ENCODE data around the gene CYP4F22.
"Not testable (repeated sequence)": the region's sequence is repeated elsewhere in the genome, so short reads cannot be mapped to it uniquely, and the experiment has no call there.

Gene CYP4F22

DNA sequence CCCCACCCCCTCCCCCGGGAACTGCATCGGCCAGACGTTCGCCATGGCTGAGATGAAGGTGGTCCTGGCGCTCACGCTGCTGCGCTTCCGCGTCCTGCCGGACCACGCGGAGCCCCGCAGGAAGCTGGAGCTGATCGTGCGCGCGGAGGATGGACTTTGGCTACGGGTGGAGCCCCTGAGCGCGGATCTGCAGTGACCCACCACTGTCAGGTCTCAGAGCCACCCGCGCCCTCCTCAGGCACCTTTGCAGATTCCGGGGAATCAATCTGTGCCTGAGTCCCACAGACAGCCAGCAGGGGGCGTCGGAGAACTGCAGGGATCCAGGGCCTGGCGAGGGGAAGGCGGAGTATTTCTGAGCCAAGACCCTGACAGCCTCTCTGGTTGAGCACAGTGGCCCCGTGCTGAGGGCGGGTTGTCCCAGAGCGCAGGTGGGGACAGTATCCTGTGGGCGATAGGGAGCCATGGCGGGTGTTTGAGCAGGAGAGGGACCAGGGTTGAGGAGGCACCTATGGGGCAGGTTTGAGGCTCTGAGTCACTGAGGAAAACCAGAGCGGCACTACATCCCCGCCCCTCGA is 76.3 kb downstream of the CYP4F22 start:
- peaks cover 51 to 53% of the 10 kb centered on the region in 2 experiments for H3K4me1 ChIP-seq (ENCODE audit: control insufficient read depth in 1 of 2, insufficient read depth in 1 of 2, low read depth in 1 of 2, low read length in 1 of 2)
- H3K27me3 ChIP-seq: peaks cover 40% of the 10 kb centered on the region
- peak overlapping the region in 1 of 2 experiments; percentile 47 for H3K4me3 ChIP-seq (ENCODE audit: low read depth in 1 of 2, low read length in 1 of 2)
- H3K9me3 ChIP-seq: no peaks in the 10 kb centered on the region
- no peaks in the 10 kb centered on the region for H3K36me3 ChIP-seq
- peak overlapping the region; percentile 54 for H3K27ac ChIP-seq
- peak; percentile 95 for TF ChIP-seq CTCF (IDR thresholded peaks at IDR 0.05)

- Histone ChIP-seq H3K4me3 (ENCODE audit: low read depth in 1 of 2, low read length in 1 of 2) (peak overlapping the region; percentile 34 to 48), H3K9me3 (no peaks in the 10 kb centered on the region), H3K27me3 (peaks cover 12% of the 10 kb centered on the region), H3K4me1 (ENCODE audit: control insufficient read depth in 1 of 2, insufficient read depth in 1 of 2, low read depth in 1 of 2, low read length in 1 of 2) (peaks cover 81 to 84% of the 10 kb centered on the region in 2 experiments), H3K36me3 (no peaks in the 10 kb centered on the region), H3K27ac (peak overlapping the region; percentile 94)
- TF ChIP-seq CTCF (IDR thresholded peaks at IDR 0.05): peak; percentile 40
These were observed 79.3 kb downstream of the CYP4F22 start for GRCh38 chr19:15587663-15588062.

DNA sequence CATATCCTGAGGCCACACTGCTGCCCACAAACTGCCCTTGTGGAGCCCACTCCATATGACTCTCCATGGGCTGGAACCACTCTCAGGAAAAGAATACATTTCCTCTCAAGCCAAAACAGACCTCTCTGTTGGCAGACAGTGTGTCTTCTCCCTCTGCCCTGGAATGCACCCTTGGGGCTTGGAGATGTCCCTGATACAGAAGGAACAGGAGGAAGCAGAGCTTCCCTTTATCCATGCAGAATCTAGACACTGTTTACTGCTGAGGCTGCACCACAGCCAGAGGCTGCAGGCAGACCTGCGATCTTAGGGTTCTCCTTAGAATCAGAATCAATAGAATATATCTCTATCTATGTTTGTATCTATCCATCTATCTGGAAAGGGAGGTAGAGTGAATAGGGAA is 79.9 kb downstream of the CYP4F22 start:
- peak overlapping the region; percentile 94 for H3K27ac ChIP-seq
- TF ChIP-seq CTCF (IDR thresholded peaks at IDR 0.05): no peak
- H3K9me3 ChIP-seq: peaks cover 1% of the 10 kb centered on the region
- peaks cover 8% of the 10 kb centered on the region for H3K27me3 ChIP-seq
- peaks cover 87 to 90% of the 10 kb centered on the region in 2 experiments for H3K4me1 ChIP-seq (ENCODE audit: control insufficient read depth in 1 of 2, insufficient read depth in 1 of 2, low read depth in 1 of 2, low read length in 1 of 2)
- peak overlapping the region; percentile 34 to 48 for H3K4me3 ChIP-seq (ENCODE audit: low read depth in 1 of 2, low read length in 1 of 2)
- no peaks in the 10 kb centered on the region for H3K36me3 ChIP-seq

DNA sequence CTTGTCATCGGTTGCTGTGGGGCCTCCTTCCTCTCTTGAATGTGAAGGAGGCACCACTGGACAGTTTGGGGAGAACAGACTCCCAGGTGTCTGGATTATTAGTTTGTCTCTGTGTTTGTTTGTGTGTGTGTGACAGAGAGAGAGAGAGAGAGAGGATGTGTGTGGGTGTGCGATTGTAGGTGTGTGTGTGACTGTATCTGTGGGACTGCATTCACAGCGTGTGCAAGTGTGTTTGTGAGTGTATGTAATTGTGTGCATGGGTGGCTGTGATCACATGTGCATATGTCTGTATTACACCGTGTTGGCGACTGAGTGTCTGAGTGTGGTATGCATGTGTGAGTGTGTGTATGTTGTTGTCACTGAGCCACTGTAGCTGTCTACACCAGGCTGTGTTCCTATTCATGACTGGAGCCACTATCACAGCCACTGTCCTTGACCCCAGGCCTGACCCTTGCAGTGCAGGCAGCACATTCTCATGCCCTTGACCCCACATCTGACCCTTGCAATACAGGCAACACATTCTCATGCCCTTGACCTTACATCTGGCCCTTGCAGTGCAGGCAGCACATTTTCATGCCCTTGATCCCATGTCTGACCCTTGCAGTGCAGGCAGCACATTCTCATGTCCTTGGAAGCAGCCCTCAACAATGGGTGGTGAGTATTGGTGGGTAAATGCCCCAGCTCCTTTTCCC is 81.6 kb downstream of the CYP4F22 start:
- H3K36me3 ChIP-seq: no peaks in the 10 kb centered on the region
- peaks cover 97 to 99% of the 10 kb centered on the region in 2 experiments for H3K4me1 ChIP-seq (ENCODE audit: control insufficient read depth in 1 of 2, insufficient read depth in 1 of 2, low read depth in 1 of 2, low read length in 1 of 2)
- H3K4me3 ChIP-seq (ENCODE audit: low read depth in 1 of 2, low read length in 1 of 2): peak overlapping the region in 1 of 2 experiments; percentile 48
- H3K27me3 ChIP-seq: no peaks in the 10 kb centered on the region
- TF ChIP-seq CTCF (IDR thresholded peaks at IDR 0.05): no peak
- H3K9me3 ChIP-seq: peaks cover 7% of the 10 kb centered on the region
- peak overlapping the region; percentile 94 for H3K27ac ChIP-seq

- TF ChIP-seq CTCF (IDR thresholded peaks at IDR 0.05): no peak
- peaks cover 88 to 89% of the 10 kb centered on the region in 2 experiments for H3K4me1 ChIP-seq (ENCODE audit: control insufficient read depth in 1 of 2, insufficient read depth in 1 of 2, low read depth in 1 of 2, low read length in 1 of 2)
- H3K4me3 ChIP-seq (ENCODE audit: low read depth in 1 of 2, low read length in 1 of 2): no peak overlapping the region
- peaks cover 7% of the 10 kb centered on the region for H3K9me3 ChIP-seq
- no peaks in the 10 kb centered on the region for H3K36me3 ChIP-seq
- H3K27me3 ChIP-seq: no peaks in the 10 kb centered on the region
- peak overlapping the region; percentile 94 for H3K27ac ChIP-seq
These were observed 83.5 kb downstream of the CYP4F22 start for GRCh38 chr19:15591796-15592195.

DNA sequence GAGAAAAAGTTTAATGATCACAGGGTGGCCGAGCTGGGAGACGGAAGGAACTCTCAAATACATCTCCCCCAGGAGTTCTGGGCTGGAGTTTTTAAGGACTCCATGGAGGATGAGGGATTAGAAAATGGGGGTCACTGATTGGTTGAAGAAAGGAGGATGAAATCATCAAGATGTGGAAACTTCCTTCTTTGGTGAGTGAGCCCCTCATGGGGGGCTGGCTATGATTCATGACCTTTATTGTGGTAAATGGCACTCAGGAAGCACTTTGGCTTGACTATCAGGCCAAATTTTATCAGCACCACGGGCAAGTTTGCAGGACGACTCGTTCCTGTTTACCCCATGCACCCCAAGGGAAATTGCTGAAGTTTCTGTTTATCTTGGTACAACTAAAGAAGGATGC is 84.2 kb downstream of the CYP4F22 start:
- peaks cover 81 to 82% of the 10 kb centered on the region in 2 experiments for H3K4me1 ChIP-seq (ENCODE audit: control insufficient read depth in 1 of 2, insufficient read depth in 1 of 2, low read depth in 1 of 2, low read length in 1 of 2)
- peak overlapping the region; percentile 94 for H3K27ac ChIP-seq
- not testable (repeated sequence) for H3K9me3 ChIP-seq; H3K27me3 ChIP-seq; H3K36me3 ChIP-seq; H3K4me3 ChIP-seq (ENCODE audit: low read depth in 1 of 2, low read length in 1 of 2)

DNA sequence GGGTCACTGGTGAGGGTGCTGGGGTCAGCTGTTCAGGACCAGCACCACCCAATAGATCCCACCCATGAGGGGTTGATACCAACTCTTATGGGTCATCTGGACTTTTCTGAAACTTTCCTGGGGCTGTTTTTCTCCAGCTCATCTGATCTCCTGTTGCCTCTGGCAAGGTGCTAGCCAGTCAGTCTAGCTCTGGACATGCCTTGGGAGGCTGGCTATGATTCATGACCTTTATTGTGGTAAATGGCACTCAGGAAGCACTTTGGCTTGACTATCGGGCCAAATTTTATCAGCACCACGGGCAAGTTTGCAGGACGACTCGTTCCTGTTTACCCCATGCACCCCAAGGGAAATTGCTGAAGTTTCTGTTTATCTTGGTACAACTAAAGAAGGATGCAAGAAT is 85.4 kb downstream of the CYP4F22 start:
- H3K27me3 ChIP-seq; H3K9me3 ChIP-seq; H3K4me3 ChIP-seq (ENCODE audit: low read depth in 1 of 2, low read length in 1 of 2): not testable (repeated sequence)

More for the DNA sequence above, 85.4 kb downstream of the CYP4F22 start:
- not testable (repeated sequence) for H3K36me3 ChIP-seq
- Histone ChIP-seq H3K4me1 (ENCODE audit: control insufficient read depth in 1 of 2, insufficient read depth in 1 of 2, low read depth in 1 of 2, low read length in 1 of 2) (peaks cover 68 to 70% of the 10 kb centered on the region in 2 experiments), H3K27ac (peak overlapping the region; percentile 94)
